Ishikawa (cell line): Measurements from ENCODE around the gene CLDN14.

Source experiments
- CEBPB ChIP-seq: IDR thresholded peaks from 2 replicates; pipeline ENCODE4 v1.6.1; 2012
- CREB1 ChIP-seq: IDR thresholded peaks from 2 replicates; pipeline ENCODE4 v1.6.1; 2012; ENCODE audit warnings: low read depth
- EGR1 ChIP-seq: IDR thresholded peaks from 2 replicates; pipeline ENCODE4 v1.6.1; 2012
- EP300 ChIP-seq: IDR thresholded peaks from 2 replicates; pipeline ENCODE4 v1.6.1; 2012; ENCODE audit warnings: borderline replicate concordance
- FOXM1 ChIP-seq: IDR thresholded peaks from 2 replicates; pipeline ENCODE4 v1.6.1; 2012; ENCODE audit warnings: low read depth, borderline replicate concordance
- NFIC ChIP-seq: IDR thresholded peaks from 2 replicates; pipeline ENCODE4 v1.6.1; 2012
- RAD21 ChIP-seq: IDR thresholded peaks from 2 replicates; pipeline ENCODE4 v1.6.1; 2012; ENCODE audit warnings: low read depth
- TAF1 ChIP-seq: IDR thresholded peaks from 2 replicates; pipeline ENCODE4 v1.6.1; 2012; ENCODE audit warnings: low read depth, mild to moderate bottlenecking
- TCF12 ChIP-seq: IDR thresholded peaks from 2 replicates; pipeline ENCODE4 v1.6.1; 2012; ENCODE audit warnings: low read depth
- TEAD4 ChIP-seq: IDR thresholded peaks from 2 replicates; pipeline ENCODE4 v1.6.1; 2012
- YY1 ChIP-seq: IDR thresholded peaks from 2 replicates; pipeline ENCODE4 v1.6.1; 2012; ENCODE audit warnings: low read depth
- ZBTB7A ChIP-seq: IDR thresholded peaks from 2 replicates; pipeline ENCODE4 v1.6.1; 2012; ENCODE audit warnings: low read depth
- TF ChIP-seq, protein P1 (sequence below): IDR thresholded peaks from 2 replicates; pipeline ENCODE4 v1.6.1; 2012
- TF ChIP-seq, protein P2 (sequence below): IDR thresholded peaks from 2 replicates; pipeline ENCODE4 v1.6.1; 2012
- TF ChIP-seq, protein P3 (sequence below): IDR thresholded peaks from 2 replicates; pipeline ENCODE4 v1.6.1; 2012; ENCODE audit warnings: low read depth, mild to moderate bottlenecking

Gene CLDN14

DNA sequence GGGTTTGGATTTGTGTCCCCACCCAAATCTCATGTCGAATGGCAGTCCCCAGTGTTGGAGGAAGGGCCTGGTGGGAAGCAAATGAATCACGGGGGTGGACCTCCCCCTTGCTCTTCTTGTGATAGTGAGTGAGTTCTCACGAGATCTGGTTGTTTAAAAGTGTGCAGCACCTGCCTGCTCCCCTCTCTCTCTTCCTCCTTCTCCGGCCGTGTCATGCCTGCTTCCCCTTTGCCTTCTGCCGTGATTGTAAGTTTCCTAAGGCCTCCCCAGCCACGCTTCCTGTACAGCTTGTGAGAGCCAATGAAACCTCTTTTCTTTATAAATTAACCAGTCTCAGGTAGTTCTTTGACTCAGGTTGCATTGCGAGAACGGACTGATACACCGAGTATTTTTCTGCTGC, 15.9 kb downstream of the CLDN14 start:
- TF ChIP-seq, protein P1, sequence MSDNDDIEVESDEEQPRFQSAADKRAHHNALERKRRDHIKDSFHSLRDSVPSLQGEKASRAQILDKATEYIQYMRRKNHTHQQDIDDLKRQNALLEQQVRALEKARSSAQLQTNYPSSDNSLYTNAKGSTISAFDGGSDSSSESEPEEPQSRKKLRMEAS = no peak
- TF ChIP-seq RAD21 = no peak
- TF ChIP-seq TAF1 = no peak
- TF ChIP-seq, protein P2, sequence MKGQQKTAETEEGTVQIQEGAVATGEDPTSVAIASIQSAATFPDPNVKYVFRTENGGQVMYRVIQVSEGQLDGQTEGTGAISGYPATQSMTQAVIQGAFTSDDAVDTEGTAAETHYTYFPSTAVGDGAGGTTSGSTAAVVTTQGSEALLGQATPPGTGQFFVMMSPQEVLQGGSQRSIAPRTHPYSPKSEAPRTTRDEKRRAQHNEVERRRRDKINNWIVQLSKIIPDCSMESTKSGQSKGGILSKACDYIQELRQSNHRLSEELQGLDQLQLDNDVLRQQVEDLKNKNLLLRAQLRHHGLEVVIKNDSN = no peak
- TF ChIP-seq EGR1 = no peak
- TF ChIP-seq CREB1 = no peak
- TF ChIP-seq NFIC = no peak
- TF ChIP-seq EP300 = no peak
- TF ChIP-seq YY1 = no peak
- no peak for TF ChIP-seq ZBTB7A
- TF ChIP-seq CEBPB = no peak
- no peak for TF ChIP-seq TEAD4
- no peak for TF ChIP-seq TCF12
- no peak for TF ChIP-seq FOXM1
- TF ChIP-seq, protein P3, sequence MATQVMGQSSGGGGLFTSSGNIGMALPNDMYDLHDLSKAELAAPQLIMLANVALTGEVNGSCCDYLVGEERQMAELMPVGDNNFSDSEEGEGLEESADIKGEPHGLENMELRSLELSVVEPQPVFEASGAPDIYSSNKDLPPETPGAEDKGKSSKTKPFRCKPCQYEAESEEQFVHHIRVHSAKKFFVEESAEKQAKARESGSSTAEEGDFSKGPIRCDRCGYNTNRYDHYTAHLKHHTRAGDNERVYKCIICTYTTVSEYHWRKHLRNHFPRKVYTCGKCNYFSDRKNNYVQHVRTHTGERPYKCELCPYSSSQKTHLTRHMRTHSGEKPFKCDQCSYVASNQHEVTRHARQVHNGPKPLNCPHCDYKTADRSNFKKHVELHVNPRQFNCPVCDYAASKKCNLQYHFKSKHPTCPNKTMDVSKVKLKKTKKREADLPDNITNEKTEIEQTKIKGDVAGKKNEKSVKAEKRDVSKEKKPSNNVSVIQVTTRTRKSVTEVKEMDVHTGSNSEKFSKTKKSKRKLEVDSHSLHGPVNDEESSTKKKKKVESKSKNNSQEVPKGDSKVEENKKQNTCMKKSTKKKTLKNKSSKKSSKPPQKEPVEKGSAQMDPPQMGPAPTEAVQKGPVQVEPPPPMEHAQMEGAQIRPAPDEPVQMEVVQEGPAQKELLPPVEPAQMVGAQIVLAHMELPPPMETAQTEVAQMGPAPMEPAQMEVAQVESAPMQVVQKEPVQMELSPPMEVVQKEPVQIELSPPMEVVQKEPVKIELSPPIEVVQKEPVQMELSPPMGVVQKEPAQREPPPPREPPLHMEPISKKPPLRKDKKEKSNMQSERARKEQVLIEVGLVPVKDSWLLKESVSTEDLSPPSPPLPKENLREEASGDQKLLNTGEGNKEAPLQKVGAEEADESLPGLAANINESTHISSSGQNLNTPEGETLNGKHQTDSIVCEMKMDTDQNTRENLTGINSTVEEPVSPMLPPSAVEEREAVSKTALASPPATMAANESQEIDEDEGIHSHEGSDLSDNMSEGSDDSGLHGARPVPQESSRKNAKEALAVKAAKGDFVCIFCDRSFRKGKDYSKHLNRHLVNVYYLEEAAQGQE = no peak

DNA sequence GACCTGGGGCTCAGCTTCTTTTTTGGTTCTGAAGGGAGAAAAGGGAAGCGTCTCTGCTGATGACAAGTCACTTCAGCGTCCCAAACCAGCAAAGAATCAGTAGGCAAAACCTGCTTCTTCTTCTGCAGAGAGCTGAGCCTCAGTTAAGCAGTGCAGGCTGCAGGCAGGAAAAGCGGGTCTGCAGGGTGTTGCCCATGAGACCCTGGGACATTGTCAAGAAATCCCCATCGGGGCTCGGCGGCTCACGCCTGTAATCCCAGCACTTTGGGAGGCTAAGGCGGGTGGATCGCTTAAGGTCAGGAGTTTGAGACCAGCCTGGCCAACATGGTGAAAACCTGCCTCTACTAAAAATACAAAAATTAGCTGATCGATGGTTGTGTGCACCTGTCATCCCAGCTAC, 16.7 kb downstream of the CLDN14 start:
- TF ChIP-seq EP300 (no peak), TEAD4 (no peak), FOXM1 (no peak), NFIC (no peak), YY1 (no peak), CEBPB (no peak), TCF12 (no peak), TAF1 (no peak), RAD21 (no peak), CREB1 (no peak), EGR1 (no peak), ZBTB7A (no peak)
- TF ChIP-seq, protein P2 = no peak
- TF ChIP-seq, protein P3 = no peak
- TF ChIP-seq, protein P1 = no peak

DNA sequence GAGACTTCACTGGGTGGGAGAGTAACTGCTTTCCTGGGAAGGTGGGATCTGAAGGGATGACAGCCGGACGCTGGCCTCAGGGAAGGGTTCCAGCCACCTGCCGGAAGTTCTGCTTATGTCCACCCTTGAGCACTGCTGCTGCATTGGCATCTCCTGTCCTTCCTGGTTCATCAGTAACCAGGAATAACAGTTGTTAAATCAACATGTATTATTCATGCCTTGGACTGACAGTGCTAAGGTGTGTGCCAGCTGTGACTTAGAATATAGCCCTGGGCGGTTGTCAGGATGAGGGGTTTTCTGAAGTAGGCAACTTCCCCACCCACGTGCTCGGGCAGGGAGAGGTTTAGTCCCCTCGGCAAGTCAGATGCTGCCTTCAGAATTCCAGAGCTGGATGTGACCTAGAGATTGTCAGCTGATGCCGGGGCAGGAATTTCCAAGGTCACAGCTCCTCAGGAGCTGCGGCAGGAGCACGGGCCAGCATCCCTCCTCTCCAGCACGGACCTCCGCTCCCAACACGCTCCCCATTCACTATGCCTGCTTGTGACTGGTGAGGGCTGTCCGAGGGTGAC, 17.9 kb downstream of the CLDN14 start:
- TF ChIP-seq TCF12 (no peak), ZBTB7A (no peak), YY1 (no peak), CREB1 (no peak), NFIC (no peak), TEAD4 (no peak), TAF1 (no peak), EGR1 (no peak)
- TF ChIP-seq, protein P3 = no peak

DNA sequence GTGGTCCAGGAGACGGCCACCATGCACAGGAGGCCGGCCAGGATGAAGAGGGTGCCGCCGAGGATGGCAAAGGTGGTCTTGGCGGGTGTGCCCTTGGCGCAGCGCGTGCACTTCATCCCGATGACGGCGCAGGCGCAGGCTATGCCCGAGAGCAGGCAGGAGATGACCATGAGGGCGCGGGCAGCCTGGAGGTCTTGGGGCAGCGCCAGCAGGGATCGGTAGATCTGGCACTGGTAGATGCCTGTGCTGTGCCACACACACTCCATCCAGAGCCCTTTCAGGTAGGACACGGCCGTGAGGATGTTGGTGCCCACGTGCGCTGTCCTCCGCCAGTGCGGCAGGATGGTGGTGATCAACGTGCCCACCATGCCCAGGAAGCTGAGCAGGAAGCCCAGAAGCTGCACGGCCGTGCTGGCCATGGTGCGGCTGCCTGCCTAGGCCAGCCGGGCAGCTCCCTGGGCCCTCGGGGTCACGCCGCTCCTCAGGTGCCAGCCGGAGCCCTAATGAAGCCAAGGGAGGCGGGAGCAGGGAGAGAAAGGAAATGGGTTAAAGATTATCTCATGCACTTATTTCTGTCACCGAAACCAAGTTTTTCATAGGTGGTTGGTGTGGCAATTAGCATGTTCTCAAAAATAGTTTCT, 18.5 kb downstream of the CLDN14 start:
- TF ChIP-seq YY1 (no peak), ZBTB7A (no peak), TAF1 (no peak), EP300 (no peak), RAD21 (no peak), TEAD4 (no peak), CEBPB (no peak)
- TF ChIP-seq, protein P1 = no peak
- TF ChIP-seq, protein P3 = no peak
- TF ChIP-seq, protein P2 = no peak
